Measurements from ENCODE around the gene ADAMTS4.

DNA sequence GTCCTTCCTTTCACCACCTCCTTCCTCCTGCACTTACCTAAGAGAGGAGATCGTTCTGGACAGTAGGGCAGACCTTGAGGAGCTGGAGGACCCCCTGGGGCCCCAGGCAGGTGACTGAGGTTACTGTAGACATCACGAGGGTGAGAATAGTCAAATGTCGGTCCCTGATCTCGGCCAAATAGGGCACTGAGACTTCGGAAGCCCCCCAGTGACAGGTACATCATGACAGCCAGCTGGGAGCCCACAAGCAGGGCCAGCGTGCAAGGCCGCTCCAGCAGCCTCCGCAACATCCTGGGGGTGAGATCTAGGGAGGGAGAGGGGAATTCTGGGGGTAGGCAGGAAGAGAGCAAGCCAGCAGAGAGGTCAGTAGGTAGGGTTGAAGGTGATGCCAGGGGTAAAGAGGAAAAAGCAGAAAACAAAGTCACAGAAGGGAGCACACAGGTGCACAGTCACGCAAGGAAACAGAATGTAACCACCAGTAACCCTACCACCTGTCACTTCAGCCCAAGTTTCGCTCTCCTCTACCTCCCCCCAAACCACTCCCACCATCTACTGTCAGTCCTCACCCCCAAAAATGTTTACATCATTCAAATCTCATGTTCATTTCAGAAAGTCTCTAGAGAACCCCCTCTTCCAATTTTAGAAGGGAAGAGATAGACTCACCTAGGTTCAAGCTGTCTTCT, 22.9 kb downstream of the ADAMTS4 start:
- TF ChIP-seq, protein P1, sequence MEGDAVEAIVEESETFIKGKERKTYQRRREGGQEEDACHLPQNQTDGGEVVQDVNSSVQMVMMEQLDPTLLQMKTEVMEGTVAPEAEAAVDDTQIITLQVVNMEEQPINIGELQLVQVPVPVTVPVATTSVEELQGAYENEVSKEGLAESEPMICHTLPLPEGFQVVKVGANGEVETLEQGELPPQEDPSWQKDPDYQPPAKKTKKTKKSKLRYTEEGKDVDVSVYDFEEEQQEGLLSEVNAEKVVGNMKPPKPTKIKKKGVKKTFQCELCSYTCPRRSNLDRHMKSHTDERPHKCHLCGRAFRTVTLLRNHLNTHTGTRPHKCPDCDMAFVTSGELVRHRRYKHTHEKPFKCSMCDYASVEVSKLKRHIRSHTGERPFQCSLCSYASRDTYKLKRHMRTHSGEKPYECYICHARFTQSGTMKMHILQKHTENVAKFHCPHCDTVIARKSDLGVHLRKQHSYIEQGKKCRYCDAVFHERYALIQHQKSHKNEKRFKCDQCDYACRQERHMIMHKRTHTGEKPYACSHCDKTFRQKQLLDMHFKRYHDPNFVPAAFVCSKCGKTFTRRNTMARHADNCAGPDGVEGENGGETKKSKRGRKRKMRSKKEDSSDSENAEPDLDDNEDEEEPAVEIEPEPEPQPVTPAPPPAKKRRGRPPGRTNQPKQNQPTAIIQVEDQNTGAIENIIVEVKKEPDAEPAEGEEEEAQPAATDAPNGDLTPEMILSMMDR (IDR thresholded peaks at IDR 0.05): no peak
- TF ChIP-seq EP300 (IDR thresholded peaks at IDR 0.05) (no peak), POLR2A (IDR thresholded peaks at IDR 0.05) (no peak)
